A549 (cell line): ENCODE results near the gene FCRL4.

ENCODE experiments used
- EP300 ChIP-seq, 2 experiments: fragments of >200 bp; sonication (Bioruptor Twin); formaldehyde crosslinking; IDR thresholded peaks; 2 replicates in 1 of 2; 3 replicates in 1 of 2; pipeline ENCODE4 v1.6.1; 2016 to 2017
- MAZ ChIP-seq: fragments of 150-350 bp; IDR thresholded peaks from 2 replicates; pipeline ENCODE4 v1.6.1; 2014; ENCODE audit warnings: antibody characterized with exemption, low read depth, low read length, borderline replicate concordance
- NPAS2 ChIP-seq: fragments of 250-450 bp; sonication (Bioruptor Pico); IDR thresholded peaks from 2 replicates; pipeline ENCODE4 v1.8.0; 2022; ENCODE audit warnings: mild to moderate bottlenecking, moderate library complexity, borderline replicate concordance
- POLR2A ChIP-seq: IDR thresholded peaks from 2 replicates; pipeline ENCODE4 v1.6.1; 2012; ENCODE audit warnings: mild to moderate bottlenecking, low read length
- POLR2AphosphoS2 ChIP-seq: conservative IDR thresholded peaks from 2 replicates; pipeline ENCODE4 v1.6.1; 2012; ENCODE audit warnings: low read length, improper control_type of control experiment, inconsistent platforms
- RAD21 ChIP-seq, 2 experiments: fragments of >200 bp in 1 of 2; sonication (Bioruptor Twin) in 1 of 2; formaldehyde crosslinking in 1 of 2; IDR thresholded peaks in 1 of 2; conservative IDR thresholded peaks in 1 of 2; 2 replicates in 1 of 2; 3 replicates in 1 of 2; pipeline ENCODE4 v1.6.1; 2012 to 2018; ENCODE audit warnings: inconsistent platforms in 1 of 2
- TF ChIP-seq, protein P1 (sequence below): fragments of >200 bp; sonication (Bioruptor Twin); formaldehyde crosslinking; IDR thresholded peaks from 3 replicates; pipeline ENCODE4 v1.5.1; 2016
- TF ChIP-seq, protein P2 (sequence below): fragments of 450-650 bp; IDR thresholded peaks from 2 replicates; pipeline ENCODE4 v1.6.1; 2014; ENCODE audit warnings: antibody characterized with exemption
- TF ChIP-seq, protein P3 (sequence below): IDR thresholded peaks from 2 replicates; pipeline ENCODE4 v1.6.1; 2012

DNA sequence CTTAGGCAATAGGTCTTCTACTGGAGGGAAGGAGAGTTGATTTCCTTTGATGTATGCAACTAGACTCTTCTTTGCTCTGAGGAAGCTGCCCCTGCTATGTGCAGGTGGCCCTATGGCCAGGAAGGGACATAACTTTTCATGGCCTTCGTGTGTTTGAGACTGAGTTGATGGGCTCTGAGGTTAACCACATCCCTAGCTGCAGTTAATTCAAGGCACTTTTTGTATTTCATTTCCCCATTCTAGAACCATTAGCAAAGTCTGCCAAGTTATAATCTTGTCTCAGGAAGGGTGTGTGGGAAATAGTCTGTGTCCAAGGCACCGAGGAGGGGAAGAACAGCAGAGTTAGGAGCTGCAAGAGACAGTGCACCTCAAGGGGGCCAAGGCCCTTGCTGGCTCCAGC lies 2.5 kb downstream of the FCRL4 start:
- TF ChIP-seq POLR2A (no peak), NPAS2 (no peak), RAD21 (conservative IDR thresholded peaks at IDR 0.05 in 1 of 2, IDR thresholded peaks at IDR 0.05 in 1 of 2) (no peak), EP300 (IDR thresholded peaks at IDR 0.05) (no peak), MAZ (no peak), POLR2AphosphoS2 (no peak)
- TF ChIP-seq, protein P1, sequence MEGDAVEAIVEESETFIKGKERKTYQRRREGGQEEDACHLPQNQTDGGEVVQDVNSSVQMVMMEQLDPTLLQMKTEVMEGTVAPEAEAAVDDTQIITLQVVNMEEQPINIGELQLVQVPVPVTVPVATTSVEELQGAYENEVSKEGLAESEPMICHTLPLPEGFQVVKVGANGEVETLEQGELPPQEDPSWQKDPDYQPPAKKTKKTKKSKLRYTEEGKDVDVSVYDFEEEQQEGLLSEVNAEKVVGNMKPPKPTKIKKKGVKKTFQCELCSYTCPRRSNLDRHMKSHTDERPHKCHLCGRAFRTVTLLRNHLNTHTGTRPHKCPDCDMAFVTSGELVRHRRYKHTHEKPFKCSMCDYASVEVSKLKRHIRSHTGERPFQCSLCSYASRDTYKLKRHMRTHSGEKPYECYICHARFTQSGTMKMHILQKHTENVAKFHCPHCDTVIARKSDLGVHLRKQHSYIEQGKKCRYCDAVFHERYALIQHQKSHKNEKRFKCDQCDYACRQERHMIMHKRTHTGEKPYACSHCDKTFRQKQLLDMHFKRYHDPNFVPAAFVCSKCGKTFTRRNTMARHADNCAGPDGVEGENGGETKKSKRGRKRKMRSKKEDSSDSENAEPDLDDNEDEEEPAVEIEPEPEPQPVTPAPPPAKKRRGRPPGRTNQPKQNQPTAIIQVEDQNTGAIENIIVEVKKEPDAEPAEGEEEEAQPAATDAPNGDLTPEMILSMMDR = no peak
- TF ChIP-seq, protein P2, sequence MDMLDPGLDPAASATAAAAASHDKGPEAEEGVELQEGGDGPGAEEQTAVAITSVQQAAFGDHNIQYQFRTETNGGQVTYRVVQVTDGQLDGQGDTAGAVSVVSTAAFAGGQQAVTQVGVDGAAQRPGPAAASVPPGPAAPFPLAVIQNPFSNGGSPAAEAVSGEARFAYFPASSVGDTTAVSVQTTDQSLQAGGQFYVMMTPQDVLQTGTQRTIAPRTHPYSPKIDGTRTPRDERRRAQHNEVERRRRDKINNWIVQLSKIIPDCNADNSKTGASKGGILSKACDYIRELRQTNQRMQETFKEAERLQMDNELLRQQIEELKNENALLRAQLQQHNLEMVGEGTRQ = no peak
- TF ChIP-seq, protein P3, sequence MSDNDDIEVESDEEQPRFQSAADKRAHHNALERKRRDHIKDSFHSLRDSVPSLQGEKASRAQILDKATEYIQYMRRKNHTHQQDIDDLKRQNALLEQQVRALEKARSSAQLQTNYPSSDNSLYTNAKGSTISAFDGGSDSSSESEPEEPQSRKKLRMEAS = no peak
